Stimulated activated CD4-positive, alpha-beta T cell treated with anti-CD3 and anti-CD28 coated beads, Interleukin-1b, Interleukin-23, amount 100 ng/mL, for 24 hours (primary cell): ENCODE measurements around the gene PCSK2.
A peak's percentile ranks its signal among the peaks of the same experiment; 100 is the strongest.

Source experiments
- DNase-seq, 4 experiments: peaks; one replicate each; pipeline ENCODE4 v3.0.0-alpha.2; 2020; ENCODE audit warnings: low read depth in 4 of 4, low spot score in 1 of 4

PCSK2 gene

DNA sequence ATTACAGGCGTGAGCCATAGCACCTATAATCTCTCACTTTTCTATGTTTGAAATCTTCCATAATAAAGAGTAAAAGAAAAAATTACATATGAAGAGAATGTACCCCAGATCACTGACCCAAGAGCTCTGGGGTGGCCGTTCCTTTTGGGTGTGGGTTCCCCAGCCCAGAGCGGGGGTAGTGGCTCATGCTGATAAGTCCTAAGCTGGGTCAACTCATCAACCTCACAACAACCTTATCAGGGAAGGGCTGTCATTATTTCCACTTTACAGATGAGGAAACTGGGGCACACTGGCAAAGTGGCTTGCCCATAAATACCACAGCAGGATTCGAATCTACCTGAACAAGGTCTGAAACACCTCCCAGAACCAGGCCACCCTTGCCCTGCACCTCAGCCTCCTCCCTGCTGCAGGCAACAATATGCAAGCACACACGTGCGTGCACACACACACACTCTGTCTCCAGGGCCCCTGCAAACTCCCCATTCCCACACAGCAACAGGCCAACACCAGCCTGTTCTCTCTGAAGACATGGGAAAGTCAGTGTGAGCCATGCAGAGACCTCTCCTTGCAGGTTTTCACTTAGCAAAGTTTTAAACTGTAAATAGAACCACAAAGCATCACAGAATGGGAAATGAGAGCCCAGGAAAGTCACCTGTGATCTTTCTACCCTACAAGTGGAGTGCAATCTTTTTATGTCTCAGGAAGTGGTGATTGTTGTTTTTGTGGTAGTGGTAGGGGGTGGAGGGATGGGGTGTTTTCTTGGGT is 276.6 kb downstream of the PCSK2 start:
- no peak for DNase-seq

DNA sequence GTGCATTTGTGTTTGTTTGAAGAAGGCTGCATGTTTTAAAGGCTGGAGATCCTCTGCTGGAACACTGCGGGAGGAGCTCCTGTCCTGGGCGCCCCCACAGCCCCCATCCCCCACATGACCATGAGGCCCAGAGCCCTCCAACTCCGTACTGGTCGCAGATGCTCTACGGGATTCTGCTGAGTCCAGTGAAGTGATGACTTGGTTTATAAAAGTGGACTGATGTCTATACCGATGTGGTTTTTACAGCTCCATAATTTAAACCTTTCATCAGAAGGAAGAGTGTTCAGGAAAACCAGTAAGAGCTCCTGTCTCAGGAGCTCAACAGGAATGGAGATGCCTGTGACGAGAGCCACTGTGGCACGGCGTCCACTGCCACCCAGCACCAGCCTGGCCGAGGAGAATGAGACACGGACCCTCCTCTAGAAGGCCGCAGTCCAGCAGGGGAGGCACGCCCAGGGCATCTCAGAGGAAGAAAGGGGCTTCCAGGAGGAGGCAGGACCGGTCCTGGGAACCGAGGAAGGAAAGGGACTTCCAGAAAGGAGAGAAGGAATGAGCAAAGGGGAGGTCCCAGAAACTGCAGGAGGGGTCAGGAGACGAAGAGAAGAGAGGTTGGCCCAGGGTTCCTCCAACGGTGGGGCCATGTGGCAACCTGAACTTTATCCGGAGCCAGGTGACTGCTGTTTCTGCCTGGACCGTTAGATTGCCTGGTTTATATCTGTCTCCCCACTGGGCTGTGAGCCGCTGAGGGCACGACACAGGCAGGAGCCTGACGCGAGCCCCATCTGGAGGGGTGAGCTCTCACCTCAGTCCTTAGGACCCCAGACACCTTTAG is 277.4 kb downstream of the PCSK2 start:
- DNase-seq, result no peak

DNA sequence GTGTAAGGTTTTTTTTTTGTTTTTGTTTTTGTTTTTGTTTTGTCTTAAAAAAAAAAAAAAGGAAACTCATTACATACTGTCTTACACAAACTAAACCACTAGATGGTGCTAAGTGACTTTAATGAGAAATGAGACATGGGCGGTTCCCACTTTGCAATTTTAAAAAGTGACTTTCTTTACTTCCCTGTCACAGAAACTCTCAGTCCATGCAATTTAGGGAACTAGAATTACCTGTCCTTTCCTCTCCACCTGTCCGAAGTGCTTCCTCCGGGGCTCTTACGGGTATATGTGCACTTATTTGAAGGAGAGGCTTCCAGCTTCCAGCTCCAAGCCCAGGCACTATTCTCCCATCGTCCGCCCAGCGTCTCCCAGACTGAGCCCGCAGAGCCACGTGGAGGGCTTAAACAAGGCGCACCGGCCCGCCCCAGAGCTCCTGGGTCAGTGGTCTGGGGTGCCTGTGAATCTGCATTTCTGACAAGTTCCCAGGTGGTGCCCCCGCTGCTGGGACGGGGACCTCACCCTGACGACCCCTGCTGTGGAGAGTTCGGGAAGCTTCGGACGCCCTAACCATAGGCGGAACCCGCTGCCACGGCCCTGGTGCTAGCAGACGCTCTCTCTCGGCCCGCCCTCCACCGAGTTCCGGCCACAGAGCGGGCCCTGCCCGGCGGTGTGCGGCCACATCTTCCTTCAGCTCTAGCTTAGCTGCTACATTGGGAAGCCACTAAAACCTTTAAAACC is 278.2 kb downstream of the PCSK2 start:
- DNase-seq, result peak in 2 of 4 experiments; percentile 7 to 16

DNA sequence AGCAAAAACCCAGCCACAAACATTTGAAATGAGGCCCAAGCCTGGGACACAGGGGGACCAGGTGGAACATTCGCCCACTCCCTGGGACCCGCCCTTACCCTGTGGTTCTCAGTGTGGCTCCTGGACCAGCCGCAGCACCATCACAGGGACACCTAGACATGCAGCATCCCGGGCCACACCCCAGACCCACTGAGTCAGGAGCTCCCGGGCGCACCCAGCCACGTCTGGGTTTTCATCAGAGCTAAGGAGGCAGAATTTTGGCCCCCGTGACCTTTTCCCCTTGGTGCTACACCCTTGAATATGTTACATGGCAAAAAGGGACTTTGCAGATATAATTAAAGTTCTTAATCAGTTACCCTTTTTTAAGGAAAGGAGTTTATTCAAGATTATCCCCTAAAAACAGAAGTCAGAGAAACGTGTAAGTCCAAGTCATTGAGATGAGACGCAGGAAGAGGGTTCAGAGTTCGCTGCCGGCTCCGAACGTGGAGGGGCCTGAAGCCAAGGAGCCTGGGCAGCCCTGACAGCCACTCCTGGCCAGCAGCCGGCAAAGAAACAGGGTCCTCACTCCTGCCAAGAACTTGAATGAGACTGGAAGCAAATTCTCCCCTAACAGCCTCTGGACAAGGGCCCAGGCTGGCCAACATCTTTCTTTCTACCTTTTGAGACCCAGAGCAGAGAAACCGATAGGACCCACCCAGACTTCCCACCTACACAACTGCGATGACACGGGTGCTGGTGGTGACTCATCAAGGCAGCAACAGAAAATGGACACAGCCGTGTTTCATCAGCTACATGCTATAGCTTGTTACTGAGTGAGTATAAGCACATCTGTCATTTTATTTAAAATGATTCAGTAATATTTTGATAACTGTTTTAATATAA is 279.0 kb downstream of the PCSK2 start:
- DNase-seq, result peak in 2 of 4 experiments; percentile 31 to 34

DNA sequence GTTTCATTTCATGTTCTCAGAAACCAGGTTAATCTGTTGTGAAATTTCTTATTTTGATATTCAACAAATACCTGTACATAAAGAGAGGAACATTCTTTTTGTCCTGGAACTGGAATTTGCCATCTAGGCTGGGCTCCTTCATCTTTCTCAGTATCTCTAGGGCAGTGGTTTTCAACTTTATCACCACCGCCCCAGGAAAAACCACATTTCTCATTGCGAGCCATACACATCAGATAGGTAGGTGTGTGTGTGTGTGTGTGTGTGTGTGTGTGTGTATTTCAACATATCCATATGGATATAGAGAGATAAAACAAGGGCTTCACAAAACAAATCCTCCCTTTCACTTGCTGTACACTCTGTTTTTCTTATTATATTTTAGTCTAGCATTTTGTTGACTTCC is 280.2 kb downstream of the PCSK2 start:
- no peak for DNase-seq

DNA sequence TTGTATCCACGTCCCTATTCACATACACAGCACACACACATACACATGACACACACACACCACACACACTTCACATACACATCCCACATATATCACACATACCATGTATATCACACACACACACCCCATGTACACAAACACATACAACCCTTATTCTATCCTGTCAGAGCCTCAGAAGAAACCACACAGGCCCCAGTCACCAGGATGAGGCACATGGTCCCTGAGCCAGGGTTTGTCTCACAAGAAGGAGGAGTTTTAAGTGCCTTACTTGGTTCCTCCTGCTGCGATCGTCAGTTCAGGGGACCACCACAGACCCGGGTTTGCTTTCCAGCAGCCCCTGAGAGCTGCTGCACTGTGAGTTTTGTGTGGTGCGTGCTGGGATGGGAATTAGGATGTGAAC is 280.7 kb downstream of the PCSK2 start:
- no peak for DNase-seq

DNA sequence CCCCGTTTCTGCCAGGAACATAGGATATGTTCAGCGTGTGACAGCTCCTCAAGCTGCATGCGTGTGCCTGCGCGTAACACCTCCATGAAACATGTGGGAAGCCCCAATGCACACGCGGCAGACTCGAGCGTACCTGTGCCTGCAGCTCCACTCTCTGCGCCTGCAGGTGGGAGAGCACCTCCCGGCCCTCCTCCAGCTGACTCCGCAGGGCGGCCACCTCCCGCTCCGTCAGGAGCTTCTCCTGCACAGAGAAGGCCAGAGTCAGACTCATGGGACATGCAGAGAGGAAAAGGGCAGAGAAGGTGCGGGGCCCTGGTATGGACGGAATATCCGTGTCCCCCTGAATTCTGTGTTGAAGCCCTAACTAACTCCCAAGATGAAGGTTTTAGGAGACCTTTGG is 281.9 kb downstream of the PCSK2 start:
- no peak for DNase-seq

DNA sequence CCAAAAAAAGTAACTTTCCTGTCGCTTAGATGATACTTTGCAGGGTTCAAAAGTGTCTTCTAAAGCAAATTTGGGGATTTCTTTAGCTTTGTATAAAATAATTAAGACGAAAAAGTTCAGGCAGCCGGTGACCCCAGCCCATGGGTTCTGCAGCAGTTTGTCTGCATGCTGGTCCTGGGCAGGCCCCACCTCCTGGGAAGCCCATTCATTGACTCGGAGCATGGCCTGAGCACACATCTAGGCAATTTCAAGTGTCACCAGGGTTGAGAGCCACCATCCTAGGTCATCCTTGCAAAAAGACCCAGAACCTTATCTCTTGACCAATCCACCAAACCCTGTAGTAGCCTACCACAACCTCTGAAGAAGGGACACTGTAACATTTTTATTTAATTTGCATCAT is 283.7 kb downstream of the PCSK2 start:
- DNase-seq, result no peak

DNA sequence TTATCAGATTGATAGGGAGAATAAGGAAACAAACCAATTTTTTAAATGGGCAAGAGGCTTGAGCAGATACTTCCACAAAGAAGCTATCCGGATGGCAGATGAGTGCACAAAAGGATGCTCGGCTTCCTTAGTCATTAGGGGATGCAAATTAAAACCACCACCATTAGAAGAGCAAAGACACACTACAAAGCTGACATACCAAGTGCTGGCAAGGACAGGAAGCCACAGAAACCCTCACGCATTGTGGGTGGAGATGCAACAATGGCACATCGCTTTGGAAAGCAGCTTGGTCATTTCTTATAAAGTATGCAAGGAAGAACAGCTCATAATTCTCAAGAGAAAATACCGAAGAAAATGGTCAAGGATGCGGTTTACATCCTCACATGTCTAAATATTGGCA is 284.6 kb downstream of the PCSK2 start:
- no peak for DNase-seq

DNA sequence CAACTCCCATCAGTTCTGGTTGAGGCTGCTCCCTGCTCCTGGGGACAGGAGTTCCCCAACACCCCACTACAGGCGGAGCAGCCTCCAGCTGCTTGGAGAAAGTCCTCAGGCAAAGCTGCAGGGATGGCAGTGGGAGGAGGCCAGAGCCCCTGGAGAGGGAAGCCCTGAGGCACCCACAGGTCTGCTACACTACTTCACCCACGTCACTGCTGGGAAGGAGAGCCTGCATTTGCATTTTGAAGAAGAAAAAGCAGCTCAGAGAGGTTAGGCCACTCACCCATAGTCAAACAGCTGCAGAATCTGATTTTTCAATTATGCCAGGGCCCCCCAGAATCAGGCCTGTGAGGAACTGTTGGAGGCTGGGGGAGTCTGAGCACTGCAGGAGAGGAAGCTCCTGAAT is 287.1 kb downstream of the PCSK2 start:
- no peak for DNase-seq

DNA sequence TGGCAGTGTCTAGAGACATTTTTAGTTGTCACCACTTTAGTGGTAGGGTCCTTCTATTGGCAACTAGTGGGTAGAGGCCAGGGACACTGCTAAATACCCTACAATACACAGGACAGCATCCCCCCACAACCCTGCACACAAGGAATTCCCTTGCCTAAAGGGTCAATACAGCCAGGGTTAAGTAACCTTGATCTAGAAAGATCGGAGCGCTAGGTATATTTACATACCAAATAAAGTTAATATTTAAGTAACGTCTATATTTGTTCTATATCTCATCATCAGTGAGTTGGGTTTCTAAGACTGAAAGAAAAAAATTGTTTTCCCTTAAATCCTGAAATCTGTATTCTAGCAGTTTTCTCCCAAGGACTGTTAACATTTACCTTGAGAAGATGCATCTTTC is 288.2 kb downstream of the PCSK2 start:
- no peak for DNase-seq

DNA sequence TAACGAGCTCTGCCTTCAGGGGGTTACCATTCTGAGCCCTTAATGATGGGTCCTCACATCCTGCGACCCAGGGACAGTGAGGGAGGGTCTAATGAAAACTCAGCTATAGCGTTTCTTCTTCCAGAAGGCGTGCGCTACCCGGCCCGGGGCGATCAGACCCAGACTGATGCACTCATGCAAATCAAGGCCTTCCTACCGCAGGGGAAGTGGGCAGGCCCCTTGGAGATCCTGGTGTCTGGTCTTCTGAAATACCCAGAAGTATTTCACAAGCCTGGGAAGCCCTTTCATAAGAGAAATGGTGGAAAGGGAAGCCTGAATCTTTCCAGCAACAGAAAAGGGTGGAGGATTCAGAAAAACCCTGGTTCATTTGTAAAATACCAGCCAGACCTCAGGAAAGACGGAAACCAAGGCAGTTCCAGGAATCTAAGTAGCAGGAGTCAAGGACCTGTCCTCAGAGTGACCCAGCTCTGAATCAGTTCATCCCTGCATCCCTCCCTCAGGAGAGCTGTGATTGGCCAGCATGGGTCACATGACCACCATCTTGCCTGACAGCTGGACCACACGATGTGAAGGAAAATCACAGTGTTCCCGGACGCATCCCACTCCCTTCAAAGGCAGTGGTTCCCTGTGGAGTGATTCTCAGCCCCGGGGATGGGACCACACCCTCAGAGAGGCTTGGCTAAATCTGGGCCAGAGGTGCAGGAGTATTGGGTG is 291.7 kb downstream of the PCSK2 start:
- no peak for DNase-seq

DNA sequence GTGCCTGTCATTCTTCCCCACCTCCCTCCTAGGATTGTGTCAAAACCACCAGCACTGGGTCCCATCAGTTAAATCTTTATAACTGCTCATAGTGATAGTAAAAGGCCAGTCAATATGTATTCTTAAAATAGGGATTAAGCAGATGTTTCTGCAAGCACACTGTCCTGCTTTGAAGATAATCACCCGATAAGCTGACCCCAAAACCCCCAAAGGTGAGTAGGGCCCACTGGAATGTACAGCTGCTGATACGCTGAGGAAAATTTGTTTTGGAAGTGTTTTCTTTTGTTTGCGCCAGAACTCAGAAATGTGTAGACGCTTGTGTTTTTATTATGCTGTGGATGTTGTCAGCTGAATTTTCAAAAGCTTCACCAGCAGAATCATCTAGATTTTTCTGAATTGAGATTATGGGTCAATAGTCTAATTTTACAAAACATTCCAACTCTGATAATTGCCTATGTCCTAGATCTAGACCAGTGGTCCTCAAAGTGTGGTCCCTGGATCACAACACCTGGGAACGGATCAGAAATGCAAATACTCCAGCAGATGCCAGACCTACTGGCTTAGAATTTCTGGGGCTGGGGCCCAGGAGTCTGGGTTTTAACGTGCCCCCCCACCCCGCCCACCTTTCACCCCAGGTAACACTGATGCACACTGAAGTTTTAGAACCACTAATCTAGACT is 292.9 kb downstream of the PCSK2 start:
- no peak for DNase-seq

DNA sequence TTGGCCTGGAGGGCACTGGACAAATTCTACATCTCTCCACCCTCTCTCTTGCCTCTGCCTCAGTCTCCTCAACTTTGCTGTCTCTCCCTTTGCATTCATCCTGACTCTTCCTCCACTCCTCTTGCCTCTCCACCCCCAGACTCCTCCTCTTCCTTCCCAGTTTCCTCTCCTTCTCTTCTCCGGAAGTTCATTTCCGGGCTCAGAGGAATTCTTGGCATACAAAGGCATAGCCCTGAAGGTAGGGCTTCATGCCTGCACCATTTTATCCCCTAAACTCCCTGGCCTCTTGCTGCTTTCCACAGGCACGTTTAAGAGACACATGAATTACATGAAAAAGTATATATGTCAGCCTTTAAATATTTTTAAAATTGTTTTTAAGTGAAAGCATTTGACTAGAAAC is 293.7 kb downstream of the PCSK2 start:
- DNase-seq, result no peak

DNA sequence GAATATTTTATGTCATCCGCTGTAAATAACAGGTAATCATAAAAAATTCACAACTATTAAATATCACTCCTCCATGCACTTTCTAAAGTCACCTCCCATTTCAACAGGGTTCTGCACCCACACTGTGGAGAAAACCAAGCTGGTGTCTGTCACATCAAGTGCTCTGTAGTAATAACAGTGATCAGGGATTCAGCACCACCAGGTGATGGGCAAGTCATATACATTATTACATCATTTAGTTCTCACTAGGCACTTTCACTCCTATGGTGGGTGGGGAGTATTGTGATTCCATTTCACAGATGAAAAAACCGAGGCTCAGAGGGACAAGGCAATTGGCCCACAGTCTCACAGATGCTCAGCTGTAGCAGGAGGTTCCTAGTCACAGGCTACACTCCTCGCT is 295.7 kb downstream of the PCSK2 start:
- DNase-seq, result no peak

DNA sequence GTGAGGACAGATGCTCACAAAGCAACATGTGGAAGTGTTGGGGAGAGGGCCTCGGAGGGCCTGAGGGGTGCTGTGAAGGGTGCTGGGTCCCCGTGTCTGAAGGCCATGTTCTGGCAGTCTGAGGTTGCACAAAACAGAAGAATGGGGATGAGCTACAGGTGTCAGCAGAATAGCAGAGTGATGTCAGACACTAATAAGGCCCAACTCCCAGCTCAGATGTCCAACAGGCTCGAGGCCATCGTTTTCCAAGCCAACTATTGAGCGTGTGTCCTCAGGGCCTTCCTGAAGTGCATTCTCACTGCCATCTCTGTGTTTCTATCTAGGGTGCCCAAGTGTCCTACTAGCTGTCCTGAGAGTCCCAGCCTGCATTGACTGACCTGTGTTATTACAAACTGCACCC is 296.5 kb downstream of the PCSK2 start:
- DNase-seq, result no peak

DNA sequence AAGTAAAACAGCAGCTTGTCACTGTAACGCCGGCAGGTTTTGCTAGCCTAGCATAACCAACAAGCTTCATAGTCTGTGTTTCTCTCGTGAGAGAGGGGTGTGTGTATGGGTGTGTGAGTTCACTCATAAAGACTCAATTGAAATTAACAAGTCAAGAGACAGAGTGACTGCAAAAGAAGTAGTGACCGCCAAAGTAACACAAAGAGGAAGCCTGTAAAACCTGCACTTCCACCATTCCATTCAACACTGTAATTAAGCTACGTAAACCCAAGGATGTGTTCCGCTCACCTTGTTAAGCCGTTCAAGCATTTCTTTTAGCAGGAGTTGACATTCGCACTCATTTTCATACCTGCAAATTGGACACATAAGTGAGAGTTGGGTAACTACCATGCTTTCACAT is 297.7 kb downstream of the PCSK2 start:
- no peak for DNase-seq

DNA sequence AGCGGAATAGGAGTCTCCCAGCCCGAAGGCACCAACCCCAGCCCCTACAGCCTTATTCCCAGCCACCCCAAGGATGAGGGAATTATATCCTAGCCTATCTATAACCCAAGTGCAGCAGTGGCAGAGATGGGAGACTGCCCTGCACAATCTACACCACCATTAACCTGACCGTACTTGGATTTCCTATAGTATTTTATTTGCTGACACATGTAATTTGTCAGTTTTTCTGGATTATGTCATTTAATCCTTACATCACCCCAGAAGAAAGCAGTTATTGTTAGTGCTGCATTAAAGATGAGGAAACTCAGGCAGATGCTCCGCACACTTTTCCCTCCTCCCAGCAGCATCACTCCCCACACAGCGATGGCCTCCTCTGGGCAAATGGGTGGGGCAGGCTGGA is 298.3 kb downstream of the PCSK2 start:
- no peak for DNase-seq

DNA sequence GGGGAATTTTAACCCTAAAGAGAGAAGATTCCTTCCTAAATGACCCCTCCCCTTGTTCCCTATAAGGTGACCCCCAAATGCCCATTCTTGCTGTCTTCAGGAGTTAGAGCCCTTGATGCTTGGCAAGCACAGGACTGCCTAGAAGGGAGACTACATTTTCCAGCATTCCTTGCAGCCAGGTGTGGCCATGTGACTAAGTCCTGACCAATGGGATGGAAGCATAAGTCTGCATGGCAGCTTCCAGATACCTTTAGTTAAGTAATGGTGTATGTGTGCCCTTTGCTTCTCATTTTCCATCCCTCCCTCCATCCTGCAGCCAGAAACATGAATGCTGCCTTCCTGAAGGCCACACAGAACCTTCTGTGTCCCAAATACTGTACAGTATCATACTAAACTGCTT is 298.8 kb downstream of the PCSK2 start:
- DNase-seq, result no peak

DNA sequence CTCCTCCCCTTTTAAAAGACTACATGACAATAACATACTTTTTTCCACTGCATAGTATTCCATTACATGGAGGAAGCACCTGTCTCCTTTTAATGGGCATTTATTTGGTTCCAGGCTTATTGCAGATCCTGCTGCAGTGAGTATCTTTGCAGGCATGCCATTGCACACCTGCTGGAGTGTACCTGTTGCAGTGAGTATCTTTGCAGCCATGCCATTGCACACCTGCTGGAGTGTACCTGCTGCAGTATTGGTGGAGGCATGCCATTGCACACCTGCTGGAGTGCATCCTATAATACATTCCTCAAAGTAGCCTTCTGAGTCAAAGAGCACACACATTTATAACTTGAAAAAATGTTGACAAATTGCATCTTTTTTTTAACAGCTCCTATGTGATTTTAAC is 302.7 kb downstream of the PCSK2 start:
- DNase-seq, result no peak
